Glutamatergic neuron (in vitro differentiated cells): ENCODE data around the gene HOXB6. TPM values are rescaled to one million over a fixed set of nuclear protein-coding genes. Genes with fewer than 3 reads are reported as not detected.
A peak's percentile ranks its signal among the peaks of the same experiment; 100 is the strongest.

Source experiments
- DNase-seq: peaks from one replicate; pipeline ENCODE4 v3.0.0; 2022
- H3K27ac Mint-ChIP-seq: one replicate; pipeline ENCODE4 v1.8.0; 2020; ENCODE audit warnings: mild to moderate bottlenecking, mixed read lengths, inconsistent platforms; ENCODE audit not compliant: unreplicated experiment
- H3K27me3 Mint-ChIP-seq: one replicate; pipeline ENCODE4 v1.8.0; 2020; ENCODE audit warnings: mild to moderate bottlenecking, moderate library complexity, mixed read lengths, inconsistent platforms; ENCODE audit not compliant: unreplicated experiment
- H3K36me3 Mint-ChIP-seq: one replicate; pipeline ENCODE4 v1.8.0; 2020; ENCODE audit warnings: mild to moderate bottlenecking, mixed read lengths, inconsistent platforms; ENCODE audit not compliant: unreplicated experiment
- H3K4me1 Mint-ChIP-seq: one replicate; pipeline ENCODE4 v1.8.0; 2020; ENCODE audit warnings: mild to moderate bottlenecking, low read depth, mixed read lengths, inconsistent platforms; ENCODE audit not compliant: unreplicated experiment
- H3K4me3 Mint-ChIP-seq: one replicate; pipeline ENCODE4 v1.8.0; 2020; ENCODE audit warnings: mild to moderate bottlenecking, mixed read lengths, inconsistent platforms; ENCODE audit not compliant: unreplicated experiment
- H3K9me3 Mint-ChIP-seq: one replicate; pipeline ENCODE4 v1.8.0; 2020; ENCODE audit warnings: mild to moderate bottlenecking, moderate library complexity, mixed read lengths, inconsistent platforms; ENCODE audit not compliant: unreplicated experiment
- CTCF ChIP-seq: fragments of 200-600 bp; sonication (generic); IDR thresholded peaks from one replicate; pipeline ENCODE4 v1.5.0; 2021; ENCODE audit not compliant: partially characterized antibody, unreplicated experiment
- total RNA-seq: library from RNA; stranded (reverse); fragmentation: NEBNext Ultra II Directional; extraction: Animal tissue kit (Norgen Biotek cat#: 25700); gene quantifications from one replicate; pipeline ENCODE4 v1.2.1, GENCODE V29; 2021; ENCODE audit not compliant: unreplicated experiment

HOXB6 gene
- total RNA-seq, 1 donor from 2014 or later = not detected

GRCh38 chr17:48642843-48643696, 38.3 kb upstream of the HOXB6 start:
- TF ChIP-seq CTCF = no peak
- no peak overlapping the region for H3K27ac Mint-ChIP-seq
- no peaks in the 10 kb centered on the region for H3K4me1 Mint-ChIP-seq
- DNase-seq = no peak
- H3K27me3 Mint-ChIP-seq = peaks cover 45% of the 10 kb centered on the region
- no peak overlapping the region for H3K4me3 Mint-ChIP-seq
- peaks cover 11% of the 10 kb centered on the region for H3K9me3 Mint-ChIP-seq
- H3K36me3 Mint-ChIP-seq = no peaks in the 10 kb centered on the region

- no peak for TF ChIP-seq CTCF
- Mint-ChIP-seq H3K27ac (no peak overlapping the region), H3K27me3 (peaks cover 43% of the 10 kb centered on the region), H3K4me1 (no peaks in the 10 kb centered on the region), H3K9me3 (peaks cover 9% of the 10 kb centered on the region), H3K4me3 (no peak overlapping the region), H3K36me3 (no peaks in the 10 kb centered on the region)
- DNase-seq = peak; percentile 38
Measured at GRCh38 chr17:48642059-48642842, 37.5 kb upstream of the HOXB6 start.

- Mint-ChIP-seq H3K4me1 (no peaks in the 10 kb centered on the region), H3K27me3 (peaks cover 45% of the 10 kb centered on the region), H3K27ac (no peak overlapping the region), H3K9me3 (peaks cover 9% of the 10 kb centered on the region), H3K36me3 (no peaks in the 10 kb centered on the region), H3K4me3 (peak overlapping the region; percentile 28)
- no peak for DNase-seq
- TF ChIP-seq CTCF = no peak
Measured at GRCh38 chr17:48641541-48642058, 36.8 kb upstream of the HOXB6 start.

- Mint-ChIP-seq H3K4me3 (no peak overlapping the region), H3K9me3 (peaks cover 9% of the 10 kb centered on the region), H3K4me1 (no peaks in the 10 kb centered on the region), H3K27me3 (peaks cover 51% of the 10 kb centered on the region), H3K36me3 (no peaks in the 10 kb centered on the region), H3K27ac (no peak overlapping the region)
- no peak for TF ChIP-seq CTCF
- no peak for DNase-seq
Measured at GRCh38 chr17:48640858-48641180, 36.0 kb upstream of the HOXB6 start.
